Dedifferentiated amniotic fluid mesenchymal stem cell (primary cell): ENCODE results near the gene KIAA1958.
"Not testable (repeated sequence)": the region's sequence is repeated elsewhere in the genome, so short reads cannot be mapped to it uniquely, and the experiment has no call there.

Experiments used
- DNase-seq: peaks from one replicate; pipeline ENCODE4 v3.0.0-alpha.2; 2016; ENCODE audit errors: extremely low spot score

The KIAA1958 gene

GRCh38 chr9:112663681-112664080, 177.1 kb downstream of the KIAA1958 start:
- no peak for DNase-seq

GRCh38 chr9:112664531-112664930, 177.9 kb downstream of the KIAA1958 start:
- DNase-seq, result no peak

- no peak for DNase-seq
Measured at GRCh38 chr9:112665347-112665746, 178.7 kb downstream of the KIAA1958 start.

- DNase-seq, result no peak
Measured at GRCh38 chr9:112669326-112669725, 182.7 kb downstream of the KIAA1958 start.

GRCh38 chr9:112670991-112671625, 184.5 kb downstream of the KIAA1958 start:
- no peak for DNase-seq

- not testable (repeated sequence) for DNase-seq
Measured at GRCh38 chr9:112673221-112673620, 186.6 kb downstream of the KIAA1958 start.

GRCh38 chr9:112677040-112677439, 190.4 kb downstream of the KIAA1958 start:
- no peak for DNase-seq

GRCh38 chr9:112680731-112681402, 194.2 kb downstream of the KIAA1958 start:
- DNase-seq, result no peak

- DNase-seq, result no peak
Measured at GRCh38 chr9:112689161-112689740, 202.6 kb downstream of the KIAA1958 start.

GRCh38 chr9:112694706-112695555, 208.3 kb downstream of the KIAA1958 start:
- DNase-seq, result no peak

- DNase-seq, result no peak
Measured at GRCh38 chr9:112696461-112696860, 209.8 kb downstream of the KIAA1958 start.

GRCh38 chr9:112699230-112699629, 212.6 kb downstream of the KIAA1958 start:
- no peak for DNase-seq

GRCh38 chr9:112700085-112700484, 213.5 kb downstream of the KIAA1958 start:
- no peak for DNase-seq

- no peak for DNase-seq
Measured at GRCh38 chr9:112703304-112703703, 216.7 kb downstream of the KIAA1958 start.

GRCh38 chr9:112705768-112706427, 219.3 kb downstream of the KIAA1958 start:
- no peak for DNase-seq

GRCh38 chr9:112711050-112711689, 224.5 kb downstream of the KIAA1958 start:
- peak; percentile 75 for DNase-seq

- no peak for DNase-seq
Measured at GRCh38 chr9:112712678-112713077, 226.1 kb downstream of the KIAA1958 start.

GRCh38 chr9:112717661-112718331, 231.2 kb downstream of the KIAA1958 start, which contains the start of gene INIP:
TSS of gene INIP (minus strand) at chr9:112718117. CDS start at chr9:112716485, 1,632 bp downstream.
- peak; percentile 93 for DNase-seq
